NCI-H446 (cell line): ENCODE data around the gene FBXO7.
"Not testable (repeated sequence)": the region's sequence is repeated elsewhere in the genome, so short reads cannot be mapped to it uniquely, and the experiment has no call there.

Experiments used
- DNase-seq, 2 experiments: peaks; one replicate each; lab custom pipeline; 2025; lab: John Stamatoyannopoulos, UW

The FBXO7 gene

DNA sequence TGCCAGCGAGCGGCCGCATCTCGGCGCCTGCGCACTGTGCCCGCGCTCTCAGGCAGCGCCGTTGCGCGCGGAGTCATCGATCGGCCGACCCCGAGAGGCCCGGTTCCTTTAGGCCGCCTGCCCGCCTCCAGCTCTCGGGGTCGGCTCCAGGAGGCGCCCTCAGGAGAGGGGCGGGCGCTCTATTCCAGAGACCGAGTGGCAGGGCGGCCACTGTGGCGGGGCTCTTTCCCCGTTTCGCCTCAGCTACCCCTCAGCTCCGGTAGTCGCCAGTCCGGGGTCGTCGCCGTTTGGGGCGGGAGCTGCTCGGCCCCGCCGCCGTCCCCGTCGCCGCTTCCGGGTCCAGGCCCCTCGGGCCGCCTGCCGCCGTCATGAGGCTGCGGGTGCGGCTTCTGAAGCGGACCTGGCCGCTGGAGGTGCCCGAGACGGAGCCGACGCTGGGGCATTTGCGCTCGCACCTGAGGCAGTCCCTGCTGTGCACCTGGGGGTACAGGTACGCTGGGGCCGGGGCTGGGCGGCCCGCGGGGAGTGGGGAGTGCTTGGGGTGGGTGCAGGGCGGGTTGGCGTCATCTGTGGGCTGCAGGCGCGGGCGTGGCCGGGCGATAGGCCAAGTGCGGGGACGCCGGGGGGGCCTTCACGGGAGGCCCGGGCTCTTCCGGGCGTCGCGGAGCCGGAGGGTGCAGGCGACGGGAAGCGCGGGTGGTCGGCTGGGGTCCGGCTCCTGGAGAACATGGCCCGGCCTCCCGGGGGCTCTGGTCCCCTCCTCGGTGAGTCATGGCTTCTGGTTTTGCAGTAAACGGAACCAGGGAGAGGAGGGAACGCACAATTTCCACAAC is at the start of gene FBXO7:
Gene FBXO7 (plus strand): TSS at position 177 of the 833 bp plus-strand sequence. CDS start 192 bp downstream, at position 369.
- peak; percentile 78 to 90 for DNase-seq

DNA sequence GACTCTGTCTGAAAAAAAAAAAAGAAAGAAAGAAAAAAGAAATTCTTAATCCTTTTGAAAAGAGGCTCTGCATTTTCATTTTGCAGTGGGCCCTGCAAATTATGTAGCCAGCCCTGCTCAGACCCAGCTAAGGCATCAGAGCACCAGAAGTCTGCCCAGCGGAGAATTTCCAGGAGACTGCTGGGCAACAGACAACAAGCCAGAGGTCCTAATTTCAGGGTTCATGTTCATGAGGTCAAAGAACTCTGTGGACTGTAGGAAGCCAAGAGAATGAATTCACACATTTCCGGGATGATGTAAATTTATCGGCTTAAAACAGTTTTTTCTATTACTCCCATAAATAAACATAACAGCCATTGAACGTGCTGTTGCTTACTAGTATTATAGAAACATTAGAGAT is 47.7 kb upstream of the FBXO7 start:
- no peak for DNase-seq

DNA sequence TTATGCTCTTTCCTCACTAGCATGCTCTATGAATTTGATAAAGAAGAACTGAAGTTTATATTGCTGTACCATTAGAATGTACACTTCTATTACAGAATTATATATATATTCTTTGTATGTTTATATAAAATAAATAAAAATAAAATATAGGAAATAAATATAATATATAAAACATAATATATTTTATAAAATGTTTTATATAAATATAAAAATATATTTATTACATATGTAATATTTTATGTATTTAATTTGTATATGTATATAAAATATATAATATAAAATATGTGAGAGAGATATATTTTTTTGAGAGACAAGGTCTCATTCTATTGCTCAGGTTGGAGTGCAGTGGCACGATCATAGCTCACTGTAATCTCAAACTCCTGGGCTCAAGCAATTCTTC is 44.3 kb upstream of the FBXO7 start:
- no peak for DNase-seq

DNA sequence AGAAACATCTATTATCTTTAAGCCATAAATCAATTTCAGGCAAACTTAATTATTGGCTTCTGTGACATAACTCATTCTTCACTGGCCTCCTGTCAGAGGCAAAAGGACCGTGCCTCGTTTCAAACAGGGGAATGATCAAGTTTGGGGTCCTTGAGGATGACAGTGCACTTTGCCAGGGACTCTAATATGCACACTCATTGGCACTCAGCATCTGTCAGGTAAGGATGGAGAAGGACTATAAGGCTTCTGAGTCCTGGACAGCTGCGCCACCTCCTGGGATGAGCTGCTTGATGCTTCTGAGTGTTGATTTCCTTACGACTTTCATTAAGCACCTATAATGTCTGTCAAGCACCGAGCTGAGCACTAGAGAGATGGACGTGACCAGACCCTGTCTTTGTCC is 30.5 kb upstream of the FBXO7 start:
- DNase-seq = peak in 1 of 2 experiments; percentile 15

DNA sequence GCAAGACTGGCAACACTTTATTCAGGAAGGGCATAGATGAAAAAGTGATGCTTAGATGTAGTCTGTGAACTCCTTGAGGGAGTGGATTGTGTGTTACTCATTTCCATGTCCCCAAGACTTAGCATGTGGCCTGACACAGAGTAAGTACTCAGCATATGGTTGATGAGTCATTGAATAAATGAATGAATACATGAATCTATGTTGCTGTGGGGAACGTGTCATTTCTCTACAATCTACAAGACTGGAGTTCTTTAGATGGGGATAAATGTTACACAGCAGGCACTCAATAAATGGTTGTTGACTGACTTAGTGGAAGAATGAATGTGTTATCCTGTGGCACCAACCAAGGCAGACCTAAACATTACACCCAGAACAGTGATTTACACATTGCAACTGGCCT is 28.3 kb upstream of the FBXO7 start:
- DNase-seq = no peak

DNA sequence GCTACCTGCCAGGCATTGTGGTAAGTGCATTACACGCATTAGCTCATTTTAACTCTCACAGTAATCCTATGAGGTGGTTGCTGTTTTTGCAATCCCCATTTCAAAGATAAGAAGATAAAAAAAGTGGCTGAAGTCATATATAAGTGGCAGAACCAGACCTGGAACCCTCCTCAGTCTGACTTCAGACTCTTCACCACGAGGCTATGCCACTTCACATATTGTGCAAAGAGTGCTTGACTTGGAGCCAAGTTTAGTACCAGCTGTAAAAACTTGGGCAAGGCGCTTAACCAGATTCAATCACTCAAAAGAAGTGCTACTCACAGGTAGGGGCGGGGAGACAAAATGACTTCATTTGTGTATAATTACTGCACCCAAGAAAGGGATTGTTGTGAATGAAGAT is 25.6 kb upstream of the FBXO7 start:
- peak in 1 of 2 experiments; percentile 1 for DNase-seq

DNA sequence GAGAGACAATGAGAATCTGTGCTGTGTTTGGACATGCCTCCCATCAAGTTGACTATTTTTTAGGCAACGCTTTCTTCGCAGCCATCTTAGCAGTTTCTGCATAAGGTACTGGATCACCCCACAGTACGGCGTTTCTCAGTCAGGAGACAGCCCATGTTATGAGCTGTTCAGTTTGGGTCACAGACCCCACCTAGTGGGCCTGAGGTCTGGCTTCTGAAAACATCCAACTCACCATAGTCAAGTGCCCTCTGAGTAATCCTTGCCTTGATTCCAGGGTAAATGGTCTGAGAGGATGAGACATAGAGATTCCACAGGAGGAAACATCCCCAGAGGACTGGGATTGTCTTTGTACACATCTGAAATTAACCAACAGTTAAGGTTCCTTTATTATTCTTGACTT is 17.6 kb upstream of the FBXO7 start:
- DNase-seq = no peak

DNA sequence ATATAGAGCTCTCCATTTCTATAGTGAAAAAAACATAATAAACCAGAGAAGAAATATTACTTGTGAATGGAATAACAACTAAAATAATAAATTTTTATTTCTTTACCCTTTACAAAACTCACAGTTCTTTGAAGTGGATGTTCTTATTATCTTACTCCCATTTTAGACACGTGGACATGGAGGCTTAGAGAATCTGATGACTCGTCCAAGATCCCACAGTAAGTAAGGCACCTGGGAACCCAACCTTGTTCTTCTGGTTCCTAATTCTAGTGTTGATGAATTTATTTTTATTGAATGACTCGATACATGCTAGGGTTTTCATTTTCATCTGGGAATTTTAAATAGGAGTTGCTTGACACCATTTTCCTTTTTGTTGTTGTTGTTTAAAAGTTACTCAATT is 12.2 kb upstream of the FBXO7 start:
- DNase-seq = no peak

DNA sequence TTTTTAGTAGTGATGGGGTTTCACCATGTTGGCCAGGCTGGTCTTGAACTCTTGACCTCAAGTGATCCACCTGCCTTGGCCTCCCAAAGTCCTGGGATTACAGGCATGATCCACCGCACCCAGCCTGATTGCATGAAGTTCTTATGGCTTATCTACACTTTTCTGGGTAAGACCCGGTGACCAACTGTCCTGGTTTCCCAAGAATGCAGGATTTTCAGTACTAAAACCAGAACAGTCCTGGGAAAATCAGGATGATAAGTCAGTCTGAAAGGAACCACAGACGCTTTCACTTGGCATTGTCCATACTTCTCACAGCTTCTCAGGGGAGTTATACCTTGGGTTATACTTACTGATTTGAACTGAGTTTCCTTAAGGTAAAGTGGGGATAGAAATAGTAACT is 8.9 kb upstream of the FBXO7 start:
- no peak for DNase-seq

DNA sequence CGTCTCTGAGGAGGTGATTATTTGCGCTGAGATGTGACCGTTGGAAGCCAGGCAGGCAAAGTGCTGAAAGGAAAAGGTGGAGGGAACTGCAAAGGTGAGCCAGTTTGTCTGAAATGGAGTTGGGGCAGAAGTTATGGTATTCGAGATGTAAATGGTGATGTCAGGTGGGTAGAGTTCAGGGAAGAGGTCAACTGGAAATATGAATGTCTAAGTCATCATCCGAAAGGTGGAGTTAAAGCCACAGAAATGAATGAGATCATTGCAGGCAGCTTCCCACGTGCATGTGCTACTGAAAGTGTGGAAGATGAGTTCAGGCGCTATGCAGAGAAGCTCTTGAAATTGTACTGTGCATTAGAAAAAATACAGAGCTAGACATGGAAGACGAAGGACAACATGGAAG is 8.1 kb upstream of the FBXO7 start:
- DNase-seq = no peak

DNA sequence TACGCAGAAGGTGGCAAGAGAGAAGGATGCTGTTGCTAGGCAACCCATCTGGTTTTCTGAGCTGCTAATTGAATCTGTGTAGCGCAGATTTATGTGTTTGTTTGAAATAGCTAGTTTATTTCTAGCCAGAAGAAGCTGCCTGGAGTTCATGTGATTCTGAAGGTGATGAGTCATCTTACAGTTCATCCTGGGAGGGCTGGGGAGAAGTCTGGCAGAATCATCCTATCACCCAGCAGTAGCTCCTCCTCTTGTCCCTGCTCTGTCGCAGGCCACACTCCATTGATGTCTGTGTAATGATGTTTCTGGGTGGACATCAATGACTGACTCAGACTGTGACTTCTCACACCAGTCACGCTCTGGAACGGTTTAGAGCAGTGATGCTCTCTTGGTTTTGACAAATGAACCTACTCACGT is 4.8 kb upstream of the FBXO7 start:
- DNase-seq = peak in 1 of 2 experiments; percentile 45

DNA sequence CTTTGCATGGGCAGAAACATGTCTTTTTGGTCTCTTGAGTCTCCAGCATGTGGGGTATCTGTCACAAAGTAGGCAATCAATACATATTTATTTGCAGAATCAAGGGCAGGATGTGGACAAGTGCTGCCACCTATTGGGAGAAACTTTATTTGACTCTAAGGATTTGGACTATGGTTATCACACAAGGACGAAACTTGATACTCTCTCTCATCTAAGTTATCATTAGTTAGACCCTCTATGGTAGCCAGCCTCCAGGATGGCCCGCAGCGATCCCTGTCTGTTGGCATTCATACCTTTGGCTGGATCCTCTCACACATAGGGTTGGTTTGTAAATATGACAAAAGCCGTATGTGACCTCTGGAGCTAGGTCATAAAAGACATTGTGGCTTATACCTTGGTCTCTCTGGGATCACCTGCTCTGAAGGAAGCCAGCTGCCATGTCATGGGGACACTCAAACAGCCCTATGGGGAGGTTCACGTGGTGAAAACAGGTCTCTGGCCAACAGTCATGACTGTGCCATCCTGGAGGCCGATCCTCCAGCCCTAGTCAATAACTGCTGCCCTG is 1.1 kb upstream of the FBXO7 start:
- DNase-seq = peak; percentile 68 to 70

DNA sequence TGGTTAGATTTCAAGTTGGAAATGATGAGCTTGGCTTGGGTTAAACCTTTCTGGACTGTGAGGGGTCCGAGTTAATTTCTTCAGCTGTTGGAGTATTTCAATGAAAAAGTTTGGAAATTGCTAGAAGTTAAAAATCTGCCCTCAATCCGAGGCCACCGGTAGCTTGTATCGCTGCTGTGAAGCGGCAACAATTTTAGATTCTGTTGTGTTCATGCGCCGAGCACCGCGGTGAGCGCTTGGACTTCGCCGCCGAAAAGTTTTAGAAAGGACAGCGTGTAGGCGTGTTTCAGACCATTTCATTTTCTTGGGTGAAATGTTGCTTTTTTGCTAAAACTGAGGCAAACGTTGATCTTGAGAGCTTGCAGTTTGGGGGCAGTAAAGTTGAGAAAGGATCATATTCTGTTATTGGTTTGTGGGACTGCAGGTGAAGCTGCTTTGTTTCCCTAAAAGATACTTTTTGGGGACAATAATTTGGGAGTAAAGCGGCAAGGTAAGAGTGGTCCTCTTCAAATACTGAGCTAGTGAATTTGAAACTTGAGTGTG is 928 bp downstream of the FBXO7 start:
- DNase-seq = no peak

DNA sequence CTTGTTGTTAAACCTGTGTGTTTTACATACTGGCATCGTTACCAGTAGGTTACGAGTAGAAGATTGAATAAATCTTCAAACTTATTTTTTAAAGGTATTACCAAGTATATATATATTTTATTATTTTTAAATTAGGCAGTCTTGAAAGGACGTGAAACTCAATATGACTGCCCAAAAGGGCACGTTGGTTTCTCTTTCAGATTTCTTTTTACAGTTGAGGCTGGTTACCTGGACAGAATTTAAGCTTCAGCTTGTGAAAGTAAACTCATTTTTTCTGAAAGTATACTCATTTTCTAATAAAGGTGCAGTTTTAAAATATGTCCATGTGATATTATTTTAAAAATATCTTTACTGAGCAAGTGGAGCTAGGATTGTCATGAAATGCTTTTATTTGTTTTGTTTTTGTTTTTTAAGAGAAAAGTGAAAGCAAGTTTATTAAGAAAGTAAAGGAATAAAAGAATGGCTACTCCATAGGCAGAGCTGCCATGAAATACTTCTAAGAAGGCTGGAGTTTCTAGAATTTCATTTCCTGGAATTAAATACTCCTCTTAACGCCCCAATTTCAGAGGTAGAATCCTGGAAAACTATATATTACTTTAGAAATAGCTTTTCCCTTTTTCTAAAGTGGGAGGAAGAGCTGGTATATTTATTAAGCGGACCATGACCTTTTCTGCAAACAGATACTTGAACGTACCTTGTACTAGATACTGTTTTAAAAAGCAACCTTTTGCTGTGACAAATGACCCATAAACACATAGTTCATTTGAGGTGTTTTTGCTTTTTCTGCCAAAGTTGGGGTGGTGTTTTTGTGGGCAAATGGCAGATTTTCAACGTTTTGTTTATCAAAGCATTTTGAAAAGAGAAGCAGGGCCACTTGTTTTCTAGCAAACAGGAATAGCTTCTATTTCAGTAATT is 1.9 kb downstream of the FBXO7 start:
- DNase-seq = no peak

DNA sequence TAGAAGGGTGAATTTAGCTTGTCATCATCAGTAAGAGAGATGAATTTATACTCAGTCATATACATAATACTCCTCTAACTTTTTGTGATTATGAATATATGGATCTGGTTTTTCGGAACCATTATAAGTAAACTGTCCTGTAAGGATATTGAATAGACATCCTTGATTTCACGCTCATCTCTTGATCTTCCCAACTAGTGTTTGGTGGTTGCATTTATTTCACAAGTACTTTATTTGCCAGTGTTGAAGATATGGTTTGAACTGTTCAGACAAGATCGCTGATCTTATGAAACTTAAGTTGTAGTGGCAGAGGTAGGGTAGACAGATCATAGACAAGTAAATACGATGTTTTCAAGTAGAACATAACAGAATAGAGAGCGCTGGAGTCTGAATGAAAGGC is 3.0 kb downstream of the FBXO7 start:
- no peak for DNase-seq

DNA sequence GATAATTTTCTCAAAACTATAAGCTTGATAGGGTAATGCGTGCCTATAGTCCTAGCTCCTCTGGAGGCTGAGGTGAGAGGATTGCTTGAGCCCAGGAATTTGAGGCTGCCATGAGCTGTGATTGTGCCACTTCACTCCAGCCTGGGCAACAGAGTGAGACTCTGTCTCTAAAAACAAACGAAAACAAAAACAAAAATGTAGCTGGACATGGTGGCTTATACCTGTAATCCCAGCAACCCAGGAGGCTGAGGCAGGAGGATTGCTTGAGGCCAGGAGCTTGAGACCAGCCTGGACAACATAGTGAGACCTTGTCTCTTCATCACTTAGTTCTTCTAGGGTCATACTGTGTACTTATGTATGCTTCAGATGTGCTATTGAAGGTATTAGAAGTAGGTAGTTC is 3.9 kb downstream of the FBXO7 start:
- DNase-seq = not testable (repeated sequence)

DNA sequence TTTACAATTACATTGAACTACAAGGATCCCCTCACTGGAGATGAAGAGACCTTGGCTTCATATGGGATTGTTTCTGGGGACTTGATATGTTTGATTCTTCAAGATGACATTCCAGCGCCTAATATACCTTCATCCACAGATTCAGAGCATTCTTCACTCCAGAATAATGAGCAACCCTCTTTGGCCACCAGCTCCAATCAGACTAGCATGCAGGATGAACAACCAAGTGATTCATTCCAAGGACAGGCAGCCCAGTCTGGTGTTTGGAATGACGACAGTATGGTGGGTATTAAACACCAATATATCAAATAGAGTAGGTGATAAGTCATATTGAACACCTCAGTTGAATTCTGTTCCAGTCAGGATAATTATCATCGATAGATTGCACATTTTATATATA is 4.4 kb downstream of the FBXO7 start:
- DNase-seq = no peak

DNA sequence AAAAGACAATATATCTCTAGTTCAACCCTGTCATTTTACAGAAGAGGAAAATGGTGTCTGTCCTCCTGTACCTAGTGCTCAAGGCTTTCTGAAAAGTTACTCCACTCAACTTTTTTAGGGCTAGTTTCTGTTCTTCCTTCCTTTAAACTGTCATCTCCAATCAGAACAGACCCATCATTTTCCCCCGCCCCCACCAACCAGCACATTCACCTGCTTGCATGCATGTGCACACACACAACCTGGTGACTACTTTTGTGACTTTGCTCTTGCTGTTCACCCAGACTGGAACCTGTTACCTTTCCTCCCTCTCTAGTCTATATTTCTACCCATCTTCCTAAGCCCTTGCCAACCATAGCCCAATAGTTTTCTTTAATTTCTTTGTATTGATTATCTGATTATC is 5.6 kb downstream of the FBXO7 start:
- no peak for DNase-seq

DNA sequence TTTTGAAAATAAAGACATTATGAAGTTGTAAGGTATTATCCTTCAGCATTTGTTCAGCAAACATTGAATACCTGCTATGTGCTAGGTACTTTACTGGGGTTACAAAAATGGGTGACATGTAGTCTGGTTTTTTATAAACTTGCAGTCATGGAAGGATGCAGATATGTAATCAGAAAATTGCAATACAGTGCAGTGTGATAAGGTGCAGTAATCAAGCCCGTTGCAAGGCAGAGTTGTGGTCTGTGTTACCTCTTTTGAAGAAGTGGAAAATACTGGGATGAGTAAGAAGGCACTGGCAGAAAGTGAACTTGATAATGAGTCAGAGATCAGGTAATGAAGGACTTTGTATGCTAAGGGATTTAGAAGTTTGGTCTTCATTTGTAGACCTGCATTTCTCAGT is 8.1 kb downstream of the FBXO7 start:
- DNase-seq = no peak

DNA sequence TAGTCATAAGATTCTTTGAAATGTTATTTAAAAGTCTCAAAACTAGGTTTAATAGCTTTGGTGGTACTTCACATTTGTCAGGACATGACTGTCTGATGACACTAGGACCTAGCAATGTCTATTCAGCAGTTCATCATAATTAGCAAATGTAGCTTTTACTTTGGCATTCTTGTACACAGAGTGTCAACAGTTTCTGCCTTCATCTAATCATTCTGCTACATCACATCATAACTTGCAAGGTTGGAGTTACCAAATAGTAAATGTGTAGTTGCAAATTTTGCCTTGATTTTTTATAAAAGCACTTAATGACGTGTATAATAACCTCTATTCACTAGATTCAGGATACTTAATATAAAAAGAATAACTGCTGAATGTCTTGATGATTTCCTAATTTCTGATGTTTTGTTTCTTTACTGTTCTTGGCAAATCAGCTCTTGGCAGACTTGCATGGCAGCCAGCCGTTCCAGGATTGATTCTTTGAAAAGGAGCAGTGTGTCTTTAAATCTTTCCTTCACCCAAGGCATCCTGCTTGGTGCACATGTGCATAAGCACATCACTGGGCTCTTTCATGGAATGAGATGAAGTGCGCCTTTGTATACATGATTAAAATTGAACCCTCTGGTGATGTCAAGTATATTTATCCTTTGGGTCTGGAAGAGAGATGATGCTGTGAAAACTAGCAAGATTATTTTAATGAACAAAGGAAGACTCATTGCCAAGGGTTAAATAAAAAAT is 12.2 kb downstream of the FBXO7 start:
- no peak for DNase-seq

DNA sequence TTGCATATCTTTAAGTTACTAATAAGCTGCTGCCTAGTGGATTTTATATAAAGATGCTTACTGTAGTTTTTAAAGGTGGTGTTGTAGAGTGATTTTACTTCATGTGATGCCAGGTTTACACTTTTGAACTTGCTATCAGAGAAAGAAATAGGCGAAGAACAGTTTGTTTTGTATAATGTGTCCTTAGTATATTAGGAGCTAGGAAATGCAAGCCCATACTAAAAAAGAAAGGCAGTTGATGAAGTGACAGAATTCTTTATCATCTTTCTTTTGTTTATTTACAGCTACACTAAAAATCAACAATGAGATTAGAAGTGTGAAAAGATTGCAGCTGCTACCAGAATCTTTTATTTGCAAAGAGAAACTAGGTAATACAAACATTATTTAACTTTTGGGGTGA is 12.8 kb downstream of the FBXO7 start:
- no peak for DNase-seq

DNA sequence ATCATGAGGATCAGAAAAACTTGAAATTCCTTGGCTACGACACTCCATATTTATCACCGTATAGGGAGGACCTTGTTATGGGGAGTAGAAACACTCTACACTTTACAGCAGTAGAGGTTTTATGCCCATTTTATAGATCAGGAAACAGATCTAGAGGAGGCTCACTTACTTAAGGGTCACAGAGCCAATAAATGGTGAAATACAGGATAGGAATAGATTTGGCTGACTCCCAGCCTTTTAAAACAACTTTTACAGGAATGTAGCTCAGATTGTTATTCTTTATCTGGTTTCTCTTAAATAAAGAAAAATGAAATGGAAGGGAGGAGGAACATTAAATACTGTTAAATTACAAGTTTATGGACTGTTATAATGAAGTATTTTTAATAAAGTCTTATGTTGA is 14.8 kb downstream of the FBXO7 start:
- no peak for DNase-seq
